GM21825 (cell line): ENCODE results near the gene UBA3.

Experiments used
- ATAC-seq: cut with Tn5 transposase; IDR thresholded peaks from one replicate; pipeline ENCODE4 v1.9.1; 2021; ENCODE audit warnings: mild to moderate bottlenecking, moderate library complexity; ENCODE audit not compliant: unreplicated experiment

Gene UBA3

DNA sequence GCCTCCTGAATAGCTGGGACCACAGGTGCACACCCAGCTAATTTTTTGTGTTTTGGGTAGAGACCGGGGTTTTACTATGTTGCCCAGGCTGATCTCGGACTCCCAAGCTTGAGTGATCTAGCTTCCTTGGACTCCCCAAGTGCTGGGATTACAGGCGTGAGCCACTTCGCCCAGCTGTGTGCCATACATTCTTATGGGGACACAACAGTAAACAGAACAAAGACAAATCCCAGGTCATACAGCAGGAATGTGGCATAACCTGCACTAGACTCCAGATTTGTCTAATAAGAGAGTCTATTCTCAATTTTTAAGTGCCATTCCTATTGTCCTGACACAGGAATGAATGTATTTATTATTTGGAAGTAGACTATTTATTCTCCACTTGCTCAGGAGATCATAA lies 22.2 kb upstream of the UBA3 start:
- ATAC-seq: no peak

DNA sequence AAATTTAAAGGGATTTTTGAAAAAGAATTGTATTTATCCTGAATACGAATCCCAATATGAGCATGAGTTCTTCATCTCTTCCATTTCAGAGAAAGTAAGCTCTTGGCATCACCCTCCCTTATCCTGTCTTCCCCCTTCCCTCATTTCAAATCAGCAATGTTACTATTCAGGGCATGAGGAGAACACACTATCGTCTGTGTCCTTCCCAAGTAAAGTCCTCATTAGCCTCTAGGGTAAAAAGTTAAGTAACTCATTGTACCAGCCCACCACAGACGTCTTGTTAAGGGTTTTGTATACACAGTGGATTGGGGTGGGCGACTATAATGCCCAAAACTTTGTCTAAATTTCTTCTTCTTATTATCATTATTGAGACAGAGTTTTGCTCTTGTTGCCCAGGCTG lies 19.4 kb upstream of the UBA3 start:
- ATAC-seq: no peak

DNA sequence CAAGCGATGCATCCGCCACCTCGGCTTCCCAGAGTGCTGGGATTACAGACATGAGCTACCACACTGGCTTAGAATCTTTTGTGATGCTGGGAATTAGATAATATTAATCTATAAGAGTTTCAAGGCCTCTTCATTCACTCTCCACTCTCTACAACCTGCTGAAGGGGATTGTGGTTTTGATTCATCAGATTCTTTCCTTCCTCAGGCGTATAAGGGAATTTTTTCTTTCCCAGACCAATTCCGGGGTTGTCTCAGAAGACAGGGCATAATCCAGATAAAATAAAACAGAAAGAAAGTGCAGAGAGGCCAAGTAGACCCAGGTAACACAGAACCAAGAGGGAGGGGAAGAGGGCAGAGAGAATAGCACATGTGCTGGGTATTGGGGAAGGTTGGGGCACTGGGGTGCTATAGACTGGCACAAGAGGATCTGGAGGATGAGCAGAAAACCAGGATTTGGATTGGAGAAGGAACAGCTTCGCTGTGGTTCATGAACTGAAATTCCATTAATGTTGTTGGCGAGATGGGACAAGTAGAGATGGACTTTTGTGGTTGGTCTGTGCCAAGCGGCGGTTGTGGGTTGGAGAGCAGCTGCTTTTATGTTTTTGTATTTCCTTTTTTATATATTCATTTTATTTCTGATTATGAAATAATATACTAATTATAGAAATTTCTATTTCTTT lies 17.4 kb upstream of the UBA3 start:
- no peak for ATAC-seq

DNA sequence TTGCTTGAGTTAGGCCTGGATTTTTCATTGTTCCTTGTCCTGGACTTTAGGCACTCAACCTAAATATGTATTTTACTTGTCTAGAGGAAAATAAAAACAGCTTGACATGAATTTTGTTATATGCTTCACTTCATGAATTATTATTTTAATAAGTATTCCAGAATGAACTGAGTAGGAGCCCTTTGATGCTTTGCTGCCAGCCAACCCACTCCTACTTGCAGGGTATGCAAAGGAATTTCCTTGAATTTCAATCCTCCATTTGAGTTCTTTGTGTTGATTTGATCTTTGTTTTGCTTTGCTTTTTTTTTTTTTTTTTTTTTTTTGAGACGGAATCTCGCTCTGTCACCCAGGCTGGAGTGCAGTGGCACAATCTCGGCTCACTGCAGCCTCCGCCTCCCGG lies 16.1 kb upstream of the UBA3 start:
- ATAC-seq: no peak

DNA sequence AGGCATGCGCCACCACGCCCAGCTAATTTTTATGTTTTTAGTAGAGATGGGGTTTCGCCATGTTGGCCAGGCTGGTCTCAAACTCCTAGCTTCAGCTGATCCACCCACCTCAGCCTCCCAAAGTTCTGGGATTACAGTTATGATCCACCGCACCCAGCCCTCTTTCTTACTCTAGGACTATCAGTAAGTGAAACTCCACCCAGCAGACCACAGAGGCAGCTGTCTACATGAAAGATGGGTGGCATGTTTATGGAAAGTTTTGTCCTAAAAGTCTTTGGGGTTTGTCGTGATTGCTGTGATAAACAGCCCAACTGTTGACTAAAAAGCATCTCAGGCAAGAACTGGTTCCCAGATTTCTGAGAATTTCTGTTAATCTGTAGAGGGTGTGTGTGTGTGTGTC lies 15.5 kb upstream of the UBA3 start:
- no peak for ATAC-seq

DNA sequence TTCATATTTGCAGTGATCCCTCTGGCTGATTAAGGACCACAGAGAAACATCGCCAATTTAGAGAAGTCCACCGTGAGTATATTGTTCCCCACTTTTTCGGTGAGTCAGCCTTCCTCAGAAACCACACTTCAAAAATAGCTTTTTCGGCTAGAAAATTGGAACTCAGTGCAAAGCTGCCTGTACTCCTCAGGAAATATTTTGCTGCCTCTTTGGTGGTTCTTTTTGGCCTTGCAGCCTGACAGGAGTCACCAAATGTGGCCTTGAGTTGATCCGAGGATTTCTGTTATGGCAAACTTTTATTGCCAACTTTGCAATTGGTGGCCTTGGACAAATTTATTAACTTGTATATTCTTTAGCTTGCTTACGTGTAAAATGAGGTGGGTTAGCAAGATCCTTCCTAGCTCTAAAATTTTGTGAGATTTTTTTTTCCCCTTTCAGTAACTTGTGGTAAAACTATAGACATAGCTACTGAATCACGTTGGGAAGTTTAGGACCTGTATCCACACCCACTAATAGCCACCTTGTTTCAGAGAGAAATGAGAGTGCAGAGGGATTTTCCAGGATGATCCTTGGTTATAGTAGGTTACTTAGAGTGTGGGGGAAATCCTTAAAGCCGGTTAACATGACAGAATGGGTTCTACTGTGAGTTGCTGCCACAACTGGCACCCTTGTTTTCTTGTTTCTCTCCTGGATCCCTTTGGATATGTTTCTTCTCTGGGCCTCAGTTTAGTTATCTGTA lies 14.5 kb upstream of the UBA3 start:
- ATAC-seq: no peak

DNA sequence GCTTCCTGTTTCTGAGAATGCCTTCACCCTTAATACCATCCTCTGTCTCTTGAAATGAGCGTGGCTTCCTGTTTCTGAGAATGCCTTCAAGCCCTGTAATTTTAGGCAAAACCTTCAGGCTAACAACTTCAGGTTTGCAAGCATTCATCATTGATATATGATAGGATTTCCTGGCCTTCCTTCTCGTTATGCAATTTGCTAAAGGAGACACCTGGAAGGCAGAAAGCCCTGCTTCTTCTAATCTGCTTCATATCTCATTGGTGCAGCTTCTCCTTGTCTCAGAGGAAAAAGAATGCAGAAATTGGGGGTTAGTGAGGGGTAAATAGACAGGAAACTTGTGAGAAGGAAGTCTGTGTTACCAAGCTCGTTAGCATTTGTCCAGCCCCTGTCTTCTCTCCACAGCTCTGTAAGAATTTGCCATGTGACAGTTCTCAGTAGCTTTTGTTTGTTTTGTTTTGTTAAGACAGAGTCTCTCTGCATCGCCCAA lies 11.9 kb upstream of the UBA3 start:
- ATAC-seq: peak; percentile 71

DNA sequence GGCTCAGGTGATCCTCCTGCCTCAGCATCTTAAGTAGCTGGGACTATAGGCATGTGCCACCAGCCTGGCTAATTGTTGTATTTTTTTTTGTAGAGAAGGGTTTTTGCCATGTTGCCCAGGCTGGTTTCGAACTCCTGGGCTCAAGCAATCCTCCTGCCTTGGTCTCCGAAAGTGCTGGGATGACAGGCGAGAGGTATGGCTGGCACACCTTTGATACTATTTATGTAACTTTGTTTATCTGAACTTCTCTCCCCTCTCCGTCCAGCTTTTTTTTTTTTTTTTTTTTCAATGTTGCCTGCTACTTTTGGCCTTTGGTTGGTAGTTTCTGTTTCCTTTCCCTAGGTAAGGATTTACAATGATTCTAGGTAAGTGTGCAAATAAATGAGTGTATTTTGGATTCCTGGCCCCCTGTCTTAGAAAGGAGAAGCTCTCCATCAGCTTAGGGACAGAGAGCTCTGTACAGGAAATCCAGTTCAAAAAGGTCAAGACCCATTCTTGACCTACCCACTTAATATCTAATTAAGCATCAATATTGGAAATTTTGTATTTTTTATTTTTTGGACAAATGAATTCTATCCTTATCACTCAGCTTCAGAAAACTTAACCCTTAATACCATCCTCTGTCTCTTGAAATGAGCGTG lies 11.3 kb upstream of the UBA3 start:
- ATAC-seq: no peak

DNA sequence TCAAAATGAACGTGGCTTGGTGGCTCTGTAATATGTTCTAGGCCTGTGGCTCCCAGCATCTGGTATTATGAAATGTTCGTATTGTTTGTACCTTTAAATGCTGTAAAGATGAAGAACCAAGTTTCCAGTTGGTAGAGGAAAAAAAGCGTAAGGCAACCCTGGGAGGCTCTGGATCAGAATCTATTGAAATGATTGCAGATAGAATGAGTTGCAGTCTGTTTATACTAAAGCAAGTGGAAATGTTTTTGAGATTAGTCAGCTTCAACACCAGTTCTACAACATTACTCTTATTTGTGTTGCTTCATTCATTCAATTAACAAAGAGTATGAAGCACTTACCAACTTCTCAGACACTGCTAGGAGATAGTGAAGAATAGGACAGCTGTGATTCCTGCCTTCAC lies 9.9 kb upstream of the UBA3 start:
- ATAC-seq: no peak

DNA sequence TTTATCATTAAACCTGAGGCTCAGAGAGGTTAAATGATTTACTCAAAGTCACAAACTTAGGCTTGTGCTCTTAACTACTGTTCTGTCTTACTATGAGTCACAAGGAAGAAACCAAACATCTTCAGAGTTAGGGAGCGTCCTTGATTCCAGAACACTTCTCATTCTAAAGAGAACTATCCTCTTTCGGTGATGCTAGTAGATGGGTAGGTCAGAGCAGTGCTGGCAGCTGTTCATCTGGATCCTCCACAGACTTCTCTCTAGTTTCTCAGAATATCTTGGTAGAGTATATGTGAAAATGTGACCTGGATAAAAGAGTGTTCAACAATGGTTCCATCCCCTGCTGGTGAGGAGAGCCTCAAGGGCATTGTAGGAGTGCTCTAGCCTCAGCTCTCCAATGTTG lies 7.9 kb upstream of the UBA3 start:
- ATAC-seq: peak; percentile 26

DNA sequence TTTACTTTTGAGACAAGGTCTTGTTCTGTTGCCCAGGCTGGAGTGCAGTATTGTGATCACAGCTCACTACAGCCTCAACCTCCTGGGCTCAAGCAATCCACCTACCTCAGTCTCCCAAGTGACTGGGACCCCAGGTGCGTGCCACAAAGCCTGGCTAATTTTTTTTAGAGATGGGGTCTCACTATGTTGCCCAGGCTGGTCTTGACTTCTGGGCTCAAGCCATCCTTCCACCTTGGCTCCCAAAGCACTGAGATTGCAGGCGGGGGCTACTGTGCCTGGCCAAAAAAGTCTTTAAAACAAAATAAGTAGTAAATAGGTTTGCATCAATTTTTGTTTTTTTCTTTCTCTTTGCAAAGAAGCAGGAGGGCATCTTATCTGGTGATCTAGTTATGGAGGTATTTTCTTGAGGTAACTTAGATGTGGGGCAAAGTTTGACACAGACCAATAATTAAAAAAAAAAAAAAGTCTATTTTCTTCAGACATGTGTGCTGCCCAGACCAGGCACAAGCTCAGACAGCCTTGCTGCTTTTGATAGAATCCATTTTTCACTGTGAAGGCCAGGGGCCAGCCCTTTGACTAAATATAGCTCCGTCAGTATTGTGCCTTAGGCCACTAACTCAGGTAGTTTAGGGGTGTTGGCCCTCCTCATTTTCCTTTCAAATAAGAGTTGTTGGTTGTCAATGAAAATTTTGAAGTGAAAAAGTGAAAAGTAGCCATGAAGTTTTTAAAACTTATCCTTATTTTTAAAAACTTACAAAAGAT lies 7.0 kb upstream of the UBA3 start:
- ATAC-seq: no peak

DNA sequence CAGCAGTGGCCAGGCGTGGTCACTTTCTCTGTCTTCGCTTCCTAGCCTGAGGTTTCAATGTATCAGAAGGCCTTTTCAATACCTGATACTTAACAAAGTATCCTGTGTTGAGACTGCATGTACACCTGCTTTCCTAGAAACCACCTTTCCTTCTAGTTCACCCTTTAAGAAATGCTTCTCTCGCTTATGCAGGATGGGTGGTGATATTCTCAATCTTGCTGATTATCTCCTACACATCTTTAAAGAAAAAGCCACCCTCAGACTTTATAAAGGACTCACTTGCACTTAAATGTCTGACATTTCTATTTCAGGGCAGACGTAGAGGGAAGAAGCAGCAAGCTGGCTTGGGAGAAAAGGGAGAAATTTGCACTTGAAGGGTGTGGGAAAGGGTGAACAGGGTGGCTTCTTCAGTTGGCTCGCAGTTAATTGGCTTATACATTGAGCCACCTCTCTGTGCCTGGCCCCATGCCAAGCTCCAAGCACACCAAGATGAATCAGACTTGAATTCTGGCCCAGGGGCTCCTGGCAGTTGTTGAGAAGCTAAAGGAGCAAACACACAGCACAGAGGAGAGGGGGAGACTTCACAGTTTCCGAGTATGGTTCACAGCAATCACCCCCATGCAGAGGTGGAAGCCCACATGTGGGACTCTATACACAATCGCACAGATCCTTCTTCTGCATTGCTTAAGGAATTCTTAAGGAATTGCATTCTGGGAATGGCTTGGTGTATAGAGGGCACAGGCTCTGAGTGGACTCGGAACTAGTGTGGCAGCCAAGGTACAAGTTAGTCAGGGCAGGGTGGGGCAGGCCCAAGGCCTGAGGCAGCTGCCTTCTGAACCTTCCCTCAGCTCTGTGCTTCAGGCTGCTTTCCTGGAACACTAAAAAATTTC lies 5.9 kb upstream of the UBA3 start:
- no peak for ATAC-seq

DNA sequence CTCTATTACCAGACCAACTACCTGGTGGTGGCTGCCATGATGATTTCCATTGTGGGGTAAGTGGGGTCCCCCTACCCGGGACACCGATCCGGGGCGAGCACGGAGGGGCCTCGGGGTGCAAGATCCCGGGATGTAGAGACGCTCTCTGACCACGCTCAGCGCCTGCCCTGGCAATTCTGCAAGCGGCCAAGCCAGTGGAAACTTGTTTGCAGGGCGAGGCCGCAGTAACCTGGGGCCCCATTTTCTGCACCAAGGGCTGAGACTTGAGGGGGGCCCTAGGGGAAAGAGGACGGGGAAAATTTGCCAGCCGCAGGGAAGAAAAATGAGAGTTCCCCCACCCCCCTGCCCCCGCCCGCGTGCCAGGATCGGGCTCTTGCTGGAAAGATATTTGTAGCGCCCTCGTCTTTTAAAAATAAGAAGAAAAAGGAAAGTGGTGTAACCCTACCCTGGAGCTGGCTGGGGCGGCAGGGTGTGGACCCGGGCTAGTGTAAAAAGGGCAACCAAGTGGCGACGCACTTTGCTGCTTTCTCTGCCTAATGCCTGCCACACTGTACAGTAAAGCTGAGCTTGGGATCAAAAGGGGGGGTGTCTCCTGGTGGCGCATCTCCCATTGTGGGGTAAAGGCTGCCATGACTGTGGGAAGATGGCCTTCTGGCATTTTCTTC lies 5.1 kb upstream of the UBA3 start:
- no peak for ATAC-seq

DNA sequence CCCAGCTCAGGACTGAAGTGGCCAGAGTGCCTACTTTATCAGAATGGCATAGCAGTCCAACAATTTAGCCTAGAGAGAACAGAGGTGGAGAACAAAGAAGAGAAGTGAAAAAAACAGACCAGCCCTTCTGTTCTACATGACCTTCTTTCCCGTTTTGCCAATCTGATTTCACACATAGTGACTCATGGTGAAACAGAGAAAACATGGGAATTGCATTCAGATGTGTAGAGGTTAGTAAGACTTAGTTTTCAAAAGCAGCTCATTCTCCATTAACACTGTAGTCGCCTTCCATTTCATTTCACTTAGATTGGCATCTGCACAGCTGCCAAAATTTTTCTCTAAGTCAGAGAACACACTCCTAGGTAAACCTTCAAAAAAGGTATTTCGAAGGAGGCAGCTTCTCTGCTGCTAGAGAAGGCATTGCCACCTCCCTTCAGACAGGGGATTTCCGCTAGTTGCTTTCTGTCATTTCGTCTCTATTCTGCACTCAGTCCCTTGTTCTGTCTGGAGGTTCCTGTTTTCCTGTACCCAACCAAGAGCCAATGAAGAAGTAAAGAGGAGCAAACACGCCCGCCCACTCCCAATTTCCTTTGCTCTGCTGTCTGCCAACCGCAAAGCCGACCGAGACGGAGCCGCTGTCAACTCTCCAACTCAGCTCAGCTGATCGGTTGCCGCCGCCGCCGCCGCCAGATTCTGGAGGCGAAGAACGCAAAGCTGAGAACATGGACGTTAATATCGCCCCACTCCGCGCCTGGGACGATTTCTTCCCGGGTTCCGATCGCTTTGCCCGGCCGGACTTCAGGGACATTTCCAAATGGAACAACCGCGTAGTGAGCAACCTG lies 4.4 kb upstream of the UBA3 start, which contains the start of gene ARL6IP5:
TSS of gene ARL6IP5 (plus strand) at position 612 of the 842 bp plus-strand sequence. CDS start at position 723, 111 bp downstream.
- ATAC-seq: peak; percentile 53

DNA sequence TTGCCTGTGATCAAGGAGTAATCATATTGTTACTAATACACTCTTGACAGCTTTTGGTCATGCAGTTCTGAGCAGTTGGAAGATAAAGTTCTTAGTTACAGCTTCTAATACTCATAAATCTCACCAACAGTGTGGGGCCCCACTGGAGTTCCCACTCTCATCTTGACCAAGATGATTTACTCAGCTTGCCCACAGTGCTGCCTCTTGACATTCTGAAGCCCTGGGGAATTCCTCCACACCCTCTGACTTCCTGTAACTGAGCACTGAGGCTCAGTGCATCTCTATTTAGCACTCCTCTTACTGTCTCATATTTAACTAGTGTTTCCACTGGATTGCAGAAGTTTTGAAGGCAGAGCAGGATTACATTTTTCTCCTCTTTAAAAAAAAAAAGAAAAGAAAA lies 2.6 kb upstream of the UBA3 start:
- ATAC-seq: peak; percentile 49

DNA sequence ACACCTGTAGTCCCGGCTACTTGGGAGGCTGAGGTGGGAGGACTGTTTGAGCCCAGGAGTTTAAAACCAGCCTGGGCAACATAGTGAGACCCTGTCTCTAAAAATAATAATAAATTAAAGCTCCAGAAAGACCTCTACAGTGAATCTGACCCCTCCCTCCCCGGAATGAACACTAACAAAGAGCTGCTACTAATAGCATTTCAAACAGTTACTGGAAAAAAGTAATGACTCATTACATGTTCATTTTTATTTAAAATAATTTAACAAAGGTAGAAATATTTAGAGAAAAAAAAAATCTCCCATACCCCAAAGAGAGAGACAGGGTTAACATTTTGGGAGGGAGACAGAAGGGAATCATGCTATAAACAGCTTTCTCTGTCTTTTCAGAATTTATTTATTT lies 2.2 kb upstream of the UBA3 start:
- no peak for ATAC-seq

DNA sequence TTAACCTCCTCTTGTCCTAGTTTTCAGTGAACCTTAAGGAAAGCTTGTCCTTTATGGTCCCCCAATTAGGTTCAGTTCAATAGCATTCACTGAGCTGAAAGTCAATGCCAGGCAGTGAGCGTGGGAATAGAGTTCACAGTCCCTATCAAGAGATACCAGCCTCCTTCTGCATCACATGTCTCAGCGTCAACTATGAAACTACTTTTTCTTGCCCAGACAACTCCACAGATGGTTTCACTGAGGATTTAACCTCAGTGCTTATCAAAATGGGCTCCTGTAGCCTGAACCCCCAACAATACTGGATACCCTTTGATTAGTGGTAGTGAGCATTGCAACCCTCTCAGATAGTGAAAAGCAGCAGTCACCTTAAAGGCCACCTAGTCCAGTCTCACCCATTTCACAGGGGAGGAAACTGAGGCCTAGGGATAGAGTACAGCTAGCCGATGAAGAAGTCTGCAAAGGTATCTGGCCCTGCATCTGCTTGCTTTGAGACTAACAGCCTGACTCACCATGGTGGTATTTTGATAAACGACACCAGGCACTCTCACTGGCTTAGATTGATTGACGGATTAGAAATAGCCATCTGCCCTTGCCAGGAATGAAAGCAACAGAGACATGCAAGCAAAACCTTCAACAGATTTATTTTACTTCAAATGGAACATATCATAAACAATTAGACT lies 1.6 kb upstream of the UBA3 start:
- no peak for ATAC-seq
